Measurements from ENCODE around the gene SUGT1. TPM values are rescaled to one million over a fixed set of nuclear protein-coding genes. Genes with fewer than 3 reads are reported as not detected.

Gene SUGT1
- total and polyA plus RNA-seq, 2 donors (not counting 3 experiments of a cell fraction or from before 2014, with no cell fraction given), result 21.7 to 78.8 TPM

- no peak for DNase-seq (ENCODE audit: low read depth, low spot score)
- Histone ChIP-seq H2AFZ (ENCODE audit: low read depth, low read length) (no peak overlapping the region), H3K36me3 (ENCODE audit: control insufficient read depth in 2 of 2, extremely low read depth in 1 of 2, insufficient read depth in 2 of 2, low read length in 2 of 2) (no peaks in the 10 kb centered on the region), H3K4me1 (ENCODE audit: control insufficient read depth, extremely low read depth, insufficient read depth, low read length) (no peaks in the 10 kb centered on the region), H4K20me1 (replicated peaks; ENCODE audit: control insufficient read depth, extremely low read depth, insufficient read depth, low read length) (no peaks in the 10 kb centered on the region), H3K27me3 (ENCODE audit: control insufficient read depth in 2 of 2, insufficient read depth in 2 of 2, low read length in 2 of 2) (peaks cover 0 to 2% of the 10 kb centered on the region in 2 experiments), H3K9ac (replicated peaks; ENCODE audit: extremely low read depth, insufficient read depth, low read length) (no peak overlapping the region), H3K4me2 (ENCODE audit: insufficient read depth, low read length) (no peak overlapping the region), H3K9me3 (replicated peaks; ENCODE audit: control insufficient read depth, insufficient read depth, low read length) (no peaks in the 10 kb centered on the region), H3K27ac (ENCODE audit: insufficient read depth, low read depth, low read length) (no peak overlapping the region), H3K79me2 (ENCODE audit: control insufficient read depth, insufficient read depth, low read length) (no peaks in the 10 kb centered on the region), H3K4me3 (replicated peaks in 1 of 3; ENCODE audit: insufficient read depth in 1 of 3, low read depth in 1 of 3, low read length in 3 of 3) (no peak overlapping the region), H3K9me1 (replicated peaks; ENCODE audit: control insufficient read depth, extremely low read depth, insufficient read depth, low read length) (no peaks in the 10 kb centered on the region)
- FAIRE-seq, result no peak
- dilution Hi-C loops (cut with MboI; ENCODE audit: extremely low pct_ligation_motif_present, low sequenced_read_pairs) (no loop called here), intact Hi-C loops (cut with micrococcal nuclease) (no loop called here)
- TF ChIP-seq JUN (IDR thresholded peaks at IDR 0.05; ENCODE audit: borderline replicate concordance, insufficient read depth, insufficient read length, low read depth), result no peak
- TF ChIP-seq MYC (IDR thresholded peaks at IDR 0.05; ENCODE audit: low read depth, low read length), result no peak
- no peak for TF ChIP-seq POLR2A (IDR thresholded peaks at IDR 0.05; ENCODE audit: low read depth, low read length)
- no peak for TF ChIP-seq POLR2AphosphoS5 (IDR thresholded peaks at IDR 0.05; ENCODE audit: insufficient read depth, low read depth, low read length)
- no peak for TF ChIP-seq EZH2 (IDR thresholded peaks at IDR 0.05; ENCODE audit: borderline replicate concordance, low read depth, low read length, severe bottlenecking)
- no peak for TF ChIP-seq FOS (IDR thresholded peaks at IDR 0.05; ENCODE audit: borderline replicate concordance, insufficient read depth, low read length)
- no peak for TF ChIP-seq MAX (IDR thresholded peaks at IDR 0.05; ENCODE audit: insufficient read depth, insufficient read length)
- TF ChIP-seq CTCF (IDR thresholded peaks at IDR 0.05; ENCODE audit: extremely low read depth in 1 of 2, insufficient read depth in 1 of 2, low read depth in 1 of 2, low read length in 2 of 2), result no peak
- no TSS peak for BruUV-seq (replicated peaks)
- ChIA-PET CTCF (interaction anchor here (0.9 to 1.4 kb wide), 3 partner anchors 9 to 16 kb away, joined by 3 to 6 read pairs (median 4); no protein-coding TSS in a partner anchor), POLR2A (no interaction called here)
These were observed 70.5 kb downstream of the SUGT1 start for GRCh38 chr13:52723181-52723580.

Data from endothelial cell of umbilical vein (primary cell).